Calu3 (cell line): ENCODE measurements around the gene NPDC1. TPM values are rescaled to one million over a fixed set of nuclear protein-coding genes. Genes with fewer than 3 reads are reported as not detected.

Source experiments
- BruUV-seq: library from RNA; stranded (reverse); fragments of 400-500 nt; replicated peaks from 2 replicates; lab custom pipeline; 2021; lab: Mats Ljungman, UMichigan
- CTCF ChIA-PET: fragments of 300-600 bp; sonication (Branson Sonifier 250); formaldehyde crosslinking; loops from one replicate; lab custom pipeline; 2022; ENCODE audit warnings: antibody characterized with exemption; lab: Charles Lee
- DNase-seq: peaks from one replicate; pipeline ENCODE4 v3.0.0; 2022
- H3K27ac Mint-ChIP-seq: one replicate; pipeline ENCODE4 v1.8.0; 2022; ENCODE audit warnings: mixed read lengths; ENCODE audit not compliant: unreplicated experiment
- H3K27me3 Mint-ChIP-seq: one replicate; pipeline ENCODE4 v1.8.0; 2022; ENCODE audit warnings: mixed read lengths; ENCODE audit not compliant: unreplicated experiment
- H3K36me3 Mint-ChIP-seq: one replicate; pipeline ENCODE4 v1.8.0; 2022; ENCODE audit warnings: mild to moderate bottlenecking, moderate library complexity, mixed read lengths; ENCODE audit not compliant: insufficient read depth, unreplicated experiment
- H3K4me1 Mint-ChIP-seq: one replicate; pipeline ENCODE4 v1.8.0; 2022; ENCODE audit warnings: mild to moderate bottlenecking, low read depth, mixed read lengths; ENCODE audit not compliant: unreplicated experiment
- H3K4me3 Mint-ChIP-seq: one replicate; pipeline ENCODE4 v1.8.0; 2022; ENCODE audit warnings: mild to moderate bottlenecking, low read depth, moderate library complexity, mixed read lengths; ENCODE audit not compliant: unreplicated experiment
- H3K9me3 Mint-ChIP-seq: one replicate; pipeline ENCODE4 v1.8.0; 2022; ENCODE audit warnings: low read depth, mixed read lengths; ENCODE audit not compliant: unreplicated experiment
- CTCF ChIP-seq: fragments of 200-600 bp; IDR thresholded peaks from one replicate; pipeline ENCODE4 v1.8.0; 2022; ENCODE audit warnings: antibody characterized with exemption; ENCODE audit not compliant: unreplicated experiment
- intact Hi-C: fragments of 100-400 bp; cut with micrococcal nuclease; formaldehyde crosslinking; loops from one replicate; pipeline ENCODE4 v1.10.0; 2022; ENCODE audit not compliant: unreplicated experiment
- total RNA-seq: library from RNA; stranded (reverse); gene quantifications from 2 replicates; pipeline ENCODE4 v1.2.3, GENCODE V29; 2022

The NPDC1 gene
- total RNA-seq, 1 experiment from 2014 or later, result 65.2 TPM

GRCh38 chr9:137044502-137045177 lies 1.3 kb downstream of the NPDC1 start:
- TSS peak; percentile 37 for BruUV-seq
- no peak overlapping the region for H3K27ac Mint-ChIP-seq

GRCh38 chr9:137044037-137044436 lies 1.9 kb downstream of the NPDC1 start:
- no peak overlapping the region for H3K4me3 Mint-ChIP-seq
- no peaks in the 10 kb centered on the region for H3K4me1 Mint-ChIP-seq
- CTCF ChIA-PET, result no interaction called here
- H3K36me3 Mint-ChIP-seq, result peaks cover 28% of the 10 kb centered on the region
- DNase-seq, result no peak
- no TSS peak for BruUV-seq
- H3K9me3 Mint-ChIP-seq, result no peaks in the 10 kb centered on the region
- TF ChIP-seq CTCF, result no peak
- intact Hi-C loops, result no loop called here
- H3K27ac Mint-ChIP-seq, result no peak overlapping the region
- H3K27me3 Mint-ChIP-seq, result no peaks in the 10 kb centered on the region

More at GRCh38 chr9:137044502-137045177, 1.3 kb downstream of the NPDC1 start:
- Mint-ChIP-seq H3K27me3 (no peaks in the 10 kb centered on the region), H3K9me3 (no peaks in the 10 kb centered on the region), H3K4me1 (no peaks in the 10 kb centered on the region), H3K4me3 (peak overlapping the region; percentile 73), H3K36me3 (peaks cover 24% of the 10 kb centered on the region)
- intact Hi-C loops, result no loop called here
- TF ChIP-seq CTCF, result no peak
- CTCF ChIA-PET, result no interaction called here
- no peak for DNase-seq

GRCh38 chr9:137042751-137043727 lies 2.9 kb downstream of the NPDC1 start:
- DNase-seq, result no peak
- intact Hi-C loops, result no loop called here
- H3K27me3 Mint-ChIP-seq, result no peaks in the 10 kb centered on the region
- CTCF ChIA-PET, result no interaction called here
- no peaks in the 10 kb centered on the region for H3K4me1 Mint-ChIP-seq
- H3K36me3 Mint-ChIP-seq, result peaks cover 33% of the 10 kb centered on the region
- no peak overlapping the region for H3K27ac Mint-ChIP-seq
- BruUV-seq, result no TSS peak
- no peaks in the 10 kb centered on the region for H3K9me3 Mint-ChIP-seq
- no peak overlapping the region for H3K4me3 Mint-ChIP-seq
- no peak for TF ChIP-seq CTCF

- no peak for DNase-seq
- intact Hi-C loops, result no loop called here
- Mint-ChIP-seq H3K27me3 (no peaks in the 10 kb centered on the region), H3K4me3 (no peak overlapping the region), H3K9me3 (no peaks in the 10 kb centered on the region), H3K27ac (no peak overlapping the region), H3K4me1 (no peaks in the 10 kb centered on the region), H3K36me3 (peaks cover 30% of the 10 kb centered on the region)
- TF ChIP-seq CTCF, result no peak
- CTCF ChIA-PET, result no interaction called here
- no TSS peak for BruUV-seq
Observed at GRCh38 chr9:137041124-137041523, 4.9 kb downstream of the NPDC1 start.
